Stimulated activated CD4-positive, alpha-beta T cell treated with anti-CD3 and anti-CD28 coated beads, Interleukin-4, amount 100 ng/mL, for 24 hours (primary cell): Measurements from ENCODE around the gene SPAG4.

Experiments
- DNase-seq: peaks from one replicate; pipeline ENCODE4 v3.0.0-alpha.2; 2020

Gene SPAG4

GRCh38 chr20:35660122-35660937, 44.7 kb downstream of the SPAG4 start:
- DNase-seq: peak; percentile 42

GRCh38 chr20:35661053-35661452, 45.4 kb downstream of the SPAG4 start:
- DNase-seq: no peak

- DNase-seq: no peak
Measured at GRCh38 chr20:35661908-35662307, 46.3 kb downstream of the SPAG4 start.

GRCh38 chr20:35662551-35662950, 46.9 kb downstream of the SPAG4 start:
- DNase-seq: peak; percentile 18

- peak; percentile 66 for DNase-seq
Measured at GRCh38 chr20:35663516-35664465, 48.2 kb downstream of the SPAG4 start.

GRCh38 chr20:35664466-35665206, 49.0 kb downstream of the SPAG4 start, which contains the start of the genes CPNE1 and RBM12:
CPNE1 (minus strand) TSS chr20:35664900; CDS start chr20:35632923, 31,977 bp downstream.
RBM12 (minus strand) TSS chr20:35664900; CDS start chr20:35655322, 9,578 bp downstream.
- peak; percentile 93 for DNase-seq

GRCh38 chr20:35665949-35666288, 50.3 kb downstream of the SPAG4 start:
- no peak for DNase-seq

GRCh38 chr20:35669221-35669620, 53.6 kb downstream of the SPAG4 start:
- no peak for DNase-seq

GRCh38 chr20:35669681-35670080, 54.1 kb downstream of the SPAG4 start:
- DNase-seq: no peak
